C1 segment of cervical spinal cord (tissue), 14 donors: Measurements from ENCODE around the gene NECTIN4.
"Not testable (repeated sequence)": the region's sequence is repeated elsewhere in the genome, so short reads cannot be mapped to it uniquely, and the experiment has no call there.

Experiments
- DNase-seq, 14 donors: peaks; one replicate each; lab custom pipeline; 2025; lab: John Stamatoyannopoulos, UW

The NECTIN4 gene

GRCh38 chr1:161082996-161083747 is 6.2 kb downstream of the NECTIN4 start:
- DNase-seq, result no peak

- DNase-seq, result no peak
Measured at GRCh38 chr1:161082483-161082882, 6.9 kb downstream of the NECTIN4 start.

GRCh38 chr1:161081519-161081918 is 7.8 kb downstream of the NECTIN4 start:
- DNase-seq, result no peak

GRCh38 chr1:161080441-161081405 is 8.6 kb downstream of the NECTIN4 start:
- no peak for DNase-seq

GRCh38 chr1:161079436-161080110 is 9.8 kb downstream of the NECTIN4 start:
- no peak for DNase-seq

- no peak for DNase-seq
Measured at GRCh38 chr1:161077426-161077825, 11.9 kb downstream of the NECTIN4 start.

- no peak for DNase-seq
Measured at GRCh38 chr1:161076410-161076809, 12.9 kb downstream of the NECTIN4 start.

- DNase-seq, result no peak
Measured at GRCh38 chr1:161074676-161075368, 14.5 kb downstream of the NECTIN4 start.

- no peak for DNase-seq
Measured at GRCh38 chr1:161073474-161074121, 15.8 kb downstream of the NECTIN4 start.

- DNase-seq, result no peak
Measured at GRCh38 chr1:161072751-161073449, 16.5 kb downstream of the NECTIN4 start.

GRCh38 chr1:161071886-161072371 is 17.4 kb downstream of the NECTIN4 start:
- DNase-seq, result peak in 2 of 14 donors; percentile 1 to 5

GRCh38 chr1:161070761-161071160 is 18.6 kb downstream of the NECTIN4 start:
- DNase-seq, result no peak

GRCh38 chr1:161069731-161070270 is 19.6 kb downstream of the NECTIN4 start, which contains the start of gene ARHGAP30:
ARHGAP30 (minus strand) TSS chr1:161069891; CDS start chr1:161069624, 267 bp downstream.
- peak in 11 of 14 donors; percentile 5 to 68 (median 55) for DNase-seq

GRCh38 chr1:161069241-161069640 is 20.1 kb downstream of the NECTIN4 start:
- no peak for DNase-seq

- DNase-seq, result peak in 8 of 14 donors; percentile 6 to 62 (median 36)
Measured at GRCh38 chr1:161068306-161069234, 20.8 kb downstream of the NECTIN4 start.

GRCh38 chr1:161066694-161067093 is 22.7 kb downstream of the NECTIN4 start:
- no peak for DNase-seq

GRCh38 chr1:161065681-161066080 is 23.7 kb downstream of the NECTIN4 start:
- not testable (repeated sequence) for DNase-seq

- not testable (repeated sequence) for DNase-seq
Measured at GRCh38 chr1:161063936-161064335, 25.4 kb downstream of the NECTIN4 start.
